Omental fat pad (tissue), 4 donors: ENCODE results near the gene ZG16. TPM values are rescaled to one million over a fixed set of nuclear protein-coding genes. Genes with fewer than 3 reads are reported as not detected.
"Not testable (repeated sequence)": the region's sequence is repeated elsewhere in the genome, so short reads cannot be mapped to it uniquely, and the experiment has no call there.

Source experiments
- ATAC-seq: fragments of 150-250 bp; one replicate; pipeline ENCODE4 v1.9.1; 2016; ENCODE audit warnings: mild to moderate bottlenecking, moderate library complexity; ENCODE audit not compliant: low FRiP score
- DNase-seq: peaks from one replicate; pipeline ENCODE4 v3.0.0-alpha.2; 2019; ENCODE audit warnings: low spot score
- CTCF ChIP-seq, 3 donors: fragments of 450-650 bp; IDR thresholded peaks; one replicate each; pipeline ENCODE4 v1.5.1; 2016 to 2017; ENCODE audit warnings: antibody characterized with exemption in 3 of 3, mild to moderate bottlenecking in 3 of 3, moderate library complexity in 2 of 3
- total RNA-seq, 4 donors: library from RNA; depleted of rRNA; stranded (reverse); fragments of >200 nt; gene quantifications; one replicate each; pipeline ENCODE4 v1.1.0, GENCODE V29; 2016

ZG16 gene
- total RNA-seq, 4 donors from 2014 or later = not detected

GRCh38 chr16:29756654-29757053 lies 21.4 kb upstream of the ZG16 start:
- TF ChIP-seq CTCF (IDR thresholded peaks at IDR 0.05) = no peak
- ATAC-seq (no peak), DNase-seq (no peak)

GRCh38 chr16:29757086-29757485 lies 21.0 kb upstream of the ZG16 start:
- DNase-seq, ATAC-seq: not testable (repeated sequence)

- ATAC-seq (peak; percentile 62), DNase-seq (no peak)
- TF ChIP-seq CTCF (IDR thresholded peaks at IDR 0.05) = no peak
Measured at GRCh38 chr16:29757950-29758466, 20.0 kb upstream of the ZG16 start.

- DNase-seq = no peak
- TF ChIP-seq CTCF (IDR thresholded peaks at IDR 0.05) = no peak
- no peak for ATAC-seq
Measured at GRCh38 chr16:29760567-29761279, 17.3 kb upstream of the ZG16 start.

GRCh38 chr16:29761280-29761651 lies 16.8 kb upstream of the ZG16 start:
- not testable (repeated sequence) for DNase-seq, ATAC-seq

GRCh38 chr16:29761882-29762281 lies 16.2 kb upstream of the ZG16 start:
- DNase-seq (no peak), ATAC-seq (no peak)
- no peak for TF ChIP-seq CTCF (IDR thresholded peaks at IDR 0.05)

GRCh38 chr16:29763326-29763725 lies 14.7 kb upstream of the ZG16 start:
- TF ChIP-seq CTCF (IDR thresholded peaks at IDR 0.05) = no peak
- DNase-seq (no peak), ATAC-seq (no peak)

- no peak for DNase-seq
- no peak for TF ChIP-seq CTCF (IDR thresholded peaks at IDR 0.05)
- no peak for ATAC-seq
Measured at GRCh38 chr16:29765167-29766032, 12.7 kb upstream of the ZG16 start.
